GM06990 (cell line): ENCODE results near the gene AMOT.

Experiments
- DNase-seq: peaks from one replicate; pipeline ENCODE4 v3.0.0-alpha.2; 2011; ENCODE audit not compliant: insufficient read length; ENCODE audit errors: extremely low read depth
- H3K27me3 ChIP-seq: replicated peaks from 2 replicates; pipeline ENCODE4 v1.6.0; 2011; ENCODE audit warnings: low read length; ENCODE audit not compliant: control insufficient read depth, insufficient read depth
- H3K36me3 ChIP-seq: 2 replicates; pipeline ENCODE4 v1.5.1; 2011; ENCODE audit warnings: low read length; ENCODE audit not compliant: control insufficient read depth, insufficient read depth
- H3K4me3 ChIP-seq: replicated peaks from 2 replicates; pipeline ENCODE4 v1.5.1; 2011; ENCODE audit warnings: low read depth, mild to moderate bottlenecking, control low read depth, low read length
- TF ChIP-seq, protein P1 (sequence below): IDR thresholded peaks from 2 replicates; pipeline ENCODE4 v1.5.1; 2011; ENCODE audit warnings: low read length, control low read depth, mild to moderate bottlenecking, inconsistent platforms; ENCODE audit not compliant: insufficient read depth, poor library complexity, severe bottlenecking

AMOT gene, protein sequence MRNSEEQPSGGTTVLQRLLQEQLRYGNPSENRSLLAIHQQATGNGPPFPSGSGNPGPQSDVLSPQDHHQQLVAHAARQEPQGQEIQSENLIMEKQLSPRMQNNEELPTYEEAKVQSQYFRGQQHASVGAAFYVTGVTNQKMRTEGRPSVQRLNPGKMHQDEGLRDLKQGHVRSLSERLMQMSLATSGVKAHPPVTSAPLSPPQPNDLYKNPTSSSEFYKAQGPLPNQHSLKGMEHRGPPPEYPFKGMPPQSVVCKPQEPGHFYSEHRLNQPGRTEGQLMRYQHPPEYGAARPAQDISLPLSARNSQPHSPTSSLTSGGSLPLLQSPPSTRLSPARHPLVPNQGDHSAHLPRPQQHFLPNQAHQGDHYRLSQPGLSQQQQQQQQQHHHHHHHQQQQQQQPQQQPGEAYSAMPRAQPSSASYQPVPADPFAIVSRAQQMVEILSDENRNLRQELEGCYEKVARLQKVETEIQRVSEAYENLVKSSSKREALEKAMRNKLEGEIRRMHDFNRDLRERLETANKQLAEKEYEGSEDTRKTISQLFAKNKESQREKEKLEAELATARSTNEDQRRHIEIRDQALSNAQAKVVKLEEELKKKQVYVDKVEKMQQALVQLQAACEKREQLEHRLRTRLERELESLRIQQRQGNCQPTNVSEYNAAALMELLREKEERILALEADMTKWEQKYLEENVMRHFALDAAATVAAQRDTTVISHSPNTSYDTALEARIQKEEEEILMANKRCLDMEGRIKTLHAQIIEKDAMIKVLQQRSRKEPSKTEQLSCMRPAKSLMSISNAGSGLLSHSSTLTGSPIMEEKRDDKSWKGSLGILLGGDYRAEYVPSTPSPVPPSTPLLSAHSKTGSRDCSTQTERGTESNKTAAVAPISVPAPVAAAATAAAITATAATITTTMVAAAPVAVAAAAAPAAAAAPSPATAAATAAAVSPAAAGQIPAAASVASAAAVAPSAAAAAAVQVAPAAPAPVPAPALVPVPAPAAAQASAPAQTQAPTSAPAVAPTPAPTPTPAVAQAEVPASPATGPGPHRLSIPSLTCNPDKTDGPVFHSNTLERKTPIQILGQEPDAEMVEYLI

DNA sequence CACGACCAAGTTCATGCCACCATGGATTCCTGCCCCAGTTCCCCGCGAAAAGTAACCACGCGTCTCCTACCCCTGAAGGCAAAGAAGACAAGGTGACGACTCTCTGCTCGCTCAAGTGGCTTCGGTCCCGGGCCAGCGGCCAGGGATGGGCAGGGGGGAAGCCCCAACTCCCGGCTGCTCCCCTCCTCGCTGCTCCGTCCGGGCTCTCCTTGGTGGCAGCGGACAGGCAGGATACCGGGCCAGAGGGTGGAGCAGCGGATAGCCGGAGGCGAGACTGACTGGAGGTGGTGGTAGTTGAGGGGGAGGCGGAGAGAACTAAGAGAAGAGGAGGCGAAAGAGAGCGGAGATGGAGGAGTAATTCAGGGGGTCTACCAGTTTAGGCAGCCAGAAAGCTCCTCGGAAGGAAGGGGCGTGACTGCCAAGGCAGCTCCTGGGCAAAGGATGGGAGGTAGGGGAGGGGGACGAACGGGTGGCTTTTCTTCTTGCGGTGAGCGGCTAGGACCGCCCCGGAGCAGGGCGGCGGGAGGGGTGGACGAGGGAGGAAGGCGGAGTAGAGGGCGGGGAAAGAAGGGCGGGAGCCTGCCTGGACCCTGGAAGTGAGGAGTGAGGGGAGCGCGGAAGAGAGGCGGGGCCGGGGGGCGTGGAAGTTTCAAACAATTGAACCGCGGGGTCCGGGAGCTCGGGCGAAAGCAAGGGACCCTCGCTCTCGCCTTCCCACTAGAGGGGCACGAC, at the start of gene AMOT:
TSS of gene AMOT (minus strand) at position 450 of the 732 bp plus-strand sequence. CDS start 17,705 bp downstream, outside the sequence.
- peak; percentile 55 for DNase-seq
- peak within 1 kb of the TSS; percentile 63 for H3K4me3 ChIP-seq

DNA sequence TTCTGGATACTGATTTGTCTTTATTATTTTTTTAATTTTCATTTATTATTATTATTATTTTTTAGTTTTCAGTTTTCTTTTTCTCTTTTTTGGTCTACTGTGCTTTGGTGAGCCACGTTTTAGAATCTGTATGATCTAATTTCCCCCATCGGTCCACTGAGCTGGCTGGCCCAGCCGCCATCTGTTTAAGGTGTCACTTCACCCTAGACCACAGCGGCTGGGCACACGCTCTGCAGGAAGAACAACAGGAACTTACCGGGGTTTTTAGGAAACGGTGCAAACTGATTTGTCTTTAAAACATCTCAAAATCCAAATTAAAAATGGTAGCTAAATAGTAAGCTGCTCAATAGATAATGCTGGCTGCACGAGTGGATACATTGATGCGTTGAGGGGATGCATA, 48.8 kb upstream of the AMOT start:
- Histone ChIP-seq H3K4me3 (no peak overlapping the region), H3K27me3 (no peaks in the 10 kb centered on the region), H3K36me3 (no peaks in the 10 kb centered on the region)
- no peak for DNase-seq
- TF ChIP-seq, protein P1, sequence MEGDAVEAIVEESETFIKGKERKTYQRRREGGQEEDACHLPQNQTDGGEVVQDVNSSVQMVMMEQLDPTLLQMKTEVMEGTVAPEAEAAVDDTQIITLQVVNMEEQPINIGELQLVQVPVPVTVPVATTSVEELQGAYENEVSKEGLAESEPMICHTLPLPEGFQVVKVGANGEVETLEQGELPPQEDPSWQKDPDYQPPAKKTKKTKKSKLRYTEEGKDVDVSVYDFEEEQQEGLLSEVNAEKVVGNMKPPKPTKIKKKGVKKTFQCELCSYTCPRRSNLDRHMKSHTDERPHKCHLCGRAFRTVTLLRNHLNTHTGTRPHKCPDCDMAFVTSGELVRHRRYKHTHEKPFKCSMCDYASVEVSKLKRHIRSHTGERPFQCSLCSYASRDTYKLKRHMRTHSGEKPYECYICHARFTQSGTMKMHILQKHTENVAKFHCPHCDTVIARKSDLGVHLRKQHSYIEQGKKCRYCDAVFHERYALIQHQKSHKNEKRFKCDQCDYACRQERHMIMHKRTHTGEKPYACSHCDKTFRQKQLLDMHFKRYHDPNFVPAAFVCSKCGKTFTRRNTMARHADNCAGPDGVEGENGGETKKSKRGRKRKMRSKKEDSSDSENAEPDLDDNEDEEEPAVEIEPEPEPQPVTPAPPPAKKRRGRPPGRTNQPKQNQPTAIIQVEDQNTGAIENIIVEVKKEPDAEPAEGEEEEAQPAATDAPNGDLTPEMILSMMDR: no peak

More for the DNA sequence above, at the start of gene AMOT:
- TF ChIP-seq, protein P1: no peak
- H3K27me3 ChIP-seq: no peaks in the 10 kb centered on the region
- H3K36me3 ChIP-seq: no peaks in the 10 kb centered on the region

DNA sequence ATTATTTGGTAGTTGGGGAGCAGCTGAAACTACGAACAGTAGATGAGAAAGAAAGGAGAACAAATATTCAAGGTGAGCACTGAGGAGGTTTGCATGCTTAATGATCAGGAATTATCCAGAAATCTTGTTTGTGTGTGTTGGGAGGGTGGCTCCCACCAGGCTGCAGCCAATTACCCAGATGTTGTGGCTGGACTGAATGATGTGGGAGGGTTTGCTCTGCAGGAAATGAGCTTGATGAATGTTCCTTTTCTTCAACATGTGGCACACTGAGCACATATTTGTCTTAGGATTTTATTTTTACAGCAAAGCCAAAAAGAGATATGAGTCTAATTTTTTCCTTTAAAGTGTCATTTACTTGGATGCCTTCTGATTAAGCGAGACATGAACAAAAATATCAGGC, 48.3 kb upstream of the AMOT start:
- no peak for DNase-seq
- Histone ChIP-seq H3K4me3 (no peak overlapping the region), H3K36me3 (no peaks in the 10 kb centered on the region), H3K27me3 (no peaks in the 10 kb centered on the region)
- TF ChIP-seq, protein P1: no peak

DNA sequence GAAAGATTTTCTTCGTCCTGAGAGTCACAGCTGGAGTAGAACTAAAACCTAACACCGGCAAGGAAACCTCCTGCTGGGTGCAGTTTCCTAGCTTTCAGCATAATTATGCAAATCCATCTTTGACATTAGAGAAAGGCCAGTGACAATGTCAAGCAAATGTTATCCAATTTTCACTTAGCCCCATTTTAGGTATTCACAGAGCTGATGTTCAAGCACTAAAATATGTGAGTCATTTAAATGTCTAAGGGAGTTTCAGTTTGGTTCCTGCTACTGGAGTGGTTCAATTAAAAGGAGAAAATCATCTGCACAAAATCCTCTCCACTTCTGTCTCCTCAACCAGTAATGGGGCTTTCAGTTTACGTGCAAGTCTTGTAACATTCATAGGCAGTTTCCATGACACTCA, 37.1 kb upstream of the AMOT start:
- TF ChIP-seq, protein P1: no peak
- Histone ChIP-seq H3K4me3 (no peak overlapping the region), H3K36me3 (no peaks in the 10 kb centered on the region), H3K27me3 (no peaks in the 10 kb centered on the region; the same call in 1 of the 2 replicates)
- DNase-seq: peak; percentile 6

DNA sequence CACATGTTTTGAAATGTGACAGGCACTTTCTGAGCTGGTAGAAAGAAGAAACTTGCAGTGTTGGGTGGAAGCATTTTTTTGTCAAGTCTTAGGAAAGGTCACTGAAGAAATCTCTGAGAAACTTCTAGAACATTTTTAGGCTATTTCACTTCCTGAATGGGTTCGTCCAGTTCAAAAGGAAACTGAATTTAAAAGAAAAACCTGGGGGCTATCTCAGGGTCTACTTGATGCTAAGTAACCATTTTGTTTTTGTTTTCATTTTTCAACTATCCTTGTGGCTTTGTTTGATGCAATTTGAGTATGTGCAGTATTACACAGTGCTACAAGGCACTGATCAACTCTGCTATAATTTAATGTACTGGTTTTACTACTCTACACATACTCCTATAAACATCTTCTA, 34.0 kb upstream of the AMOT start:
- no peaks in the 10 kb centered on the region for H3K36me3 ChIP-seq
- no peak overlapping the region for H3K4me3 ChIP-seq
- TF ChIP-seq, protein P1: no peak
- H3K27me3 ChIP-seq: no peaks in the 10 kb centered on the region; the same call in 1 of the 2 replicates
- DNase-seq: no peak
